K562 (cell line): ENCODE results near the gene CFAP20. TPM values are rescaled to one million over a fixed set of nuclear protein-coding genes. Genes with fewer than 3 reads are reported as not detected.

Experiments
- ATAC-seq: fragments of 200-7000 bp; cut with Tn5 transposase; 3 replicates; pipeline ENCODE4 v1.9.1; 2020; ENCODE audit warnings: moderate library complexity
- BruUV-seq: library from RNA; stranded (reverse); fragments of 400-500 nt; replicated peaks from 2 replicates; lab custom pipeline; 2021; lab: Mats Ljungman, UMichigan
- CTCF ChIA-PET: fragments of 300-600 bp; formaldehyde crosslinking; extraction: SDS; loops from one replicate; lab custom pipeline; 2021; ENCODE audit warnings: low intra/inter-chr PET ratio; lab: Yijun Ruan, JAX
- POLR2A ChIA-PET: fragments of 300-600, 350-650 bp; sonication (Branson Sonifier 250); formaldehyde crosslinking; extraction: SDS; loops from one replicate; lab custom pipeline; 2021; ENCODE audit warnings: antibody characterized with exemption, inconsistent platforms; lab: Yijun Ruan, JAX
- DNase-seq, 4 experiments: peaks; one replicate each; pipeline versions ENCODE4 v3.0.0 to v3.0.0-alpha.2; 2011 to 2018; ENCODE audit warnings: low spot score in 3 of 4, mixed read lengths in 3 of 4; ENCODE audit errors: extremely low read depth in 1 of 4
- FAIRE-seq: peaks from 2 replicates; lab custom pipeline; 2011; peaks lifted over from hg19 to GRCh38; lab: Jason Lieb, UNC
- H2AFZ ChIP-seq: 2 replicates; pipeline ENCODE4 v1.6.0; 2011; ENCODE audit warnings: low read depth, low read length, control low read depth, inconsistent platforms
- H3K27ac ChIP-seq: fragments of 200-600 bp; 3 replicates; pipeline ENCODE4 v1.8.0; 2011; ENCODE audit warnings: low read depth, mild to moderate bottlenecking, control low read depth, inconsistent platforms, low read length, moderate library complexity, mixed read lengths; ENCODE audit errors: extremely low read depth
- H3K27me3 ChIP-seq, 2 experiments: fragments of 300-600 bp in 1 of 2; 2 replicates in 1 of 2; 3 replicates in 1 of 2; pipeline versions ENCODE4 v1.6.0 to v1.8.0; 2011; ENCODE audit warnings: inconsistent platforms in 2 of 2, low read length in 2 of 2, mild to moderate bottlenecking in 1 of 2, mixed read lengths in 1 of 2, moderate library complexity in 1 of 2; ENCODE audit not compliant: control insufficient read depth in 2 of 2, insufficient read depth in 2 of 2
- H3K36me3 ChIP-seq: fragments of 300-600 bp; 3 replicates; pipeline ENCODE4 v1.8.0; 2011; ENCODE audit warnings: mild to moderate bottlenecking, low read length, inconsistent platforms; ENCODE audit not compliant: control insufficient read depth, insufficient read depth
- H3K4me1 ChIP-seq, 2 experiments: fragments of 200-600 bp in 1 of 2; replicated peaks in 1 of 2; 2 replicates in 1 of 2; 3 replicates in 1 of 2; pipeline versions ENCODE4 v1.5.1 to v1.8.0; 2011; ENCODE audit warnings: inconsistent platforms in 2 of 2, low read length in 2 of 2, mild to moderate bottlenecking in 1 of 2, mixed read lengths in 1 of 2, moderate library complexity in 1 of 2; ENCODE audit not compliant: control insufficient read depth in 2 of 2, insufficient read depth in 2 of 2
- H3K4me2 ChIP-seq: 2 replicates; pipeline ENCODE4 v1.6.1; 2011; ENCODE audit warnings: low read length, control low read depth, inconsistent platforms, mixed read lengths; ENCODE audit not compliant: insufficient read depth
- H3K4me3 ChIP-seq: fragments of 200-600 bp; sonication (generic), shearing (Covaris generic); 2 replicates; pipeline ENCODE4 v1.5.1; 2016; ENCODE audit warnings: control low read depth, inconsistent platforms
- H3K79me2 ChIP-seq: fragments of 200-600 bp; 3 replicates; pipeline ENCODE4 v1.8.0; 2011; ENCODE audit warnings: low read length, inconsistent platforms; ENCODE audit not compliant: control insufficient read depth, insufficient read depth
- H3K9ac ChIP-seq, 2 experiments: 2 replicates each; pipeline versions ENCODE4 v1.6.0 to v1.6.1; 2011; ENCODE audit warnings: low read depth in 2 of 2, low read length in 2 of 2, control low read depth in 1 of 2, inconsistent platforms in 1 of 2, mild to moderate bottlenecking in 1 of 2, mixed read lengths in 1 of 2; ENCODE audit not compliant: insufficient read depth in 1 of 2
- H3K9me1 ChIP-seq: one replicate; pipeline ENCODE4 v1.6.0; 2011; ENCODE audit warnings: inconsistent platforms, mild to moderate bottlenecking, low read length, moderate library complexity; ENCODE audit not compliant: control insufficient read depth, insufficient read depth
- H3K9me3 ChIP-seq: replicated peaks from 2 replicates; pipeline ENCODE4 v1.5.1; 2011; ENCODE audit warnings: low read depth, low read length, inconsistent platforms; ENCODE audit not compliant: control insufficient read depth, insufficient read depth
- H4K20me1 ChIP-seq: replicated peaks from 2 replicates; pipeline ENCODE4 v1.6.1; 2011; ENCODE audit warnings: low read length, inconsistent platforms, mixed read lengths; ENCODE audit not compliant: control insufficient read depth, insufficient read depth
- BRF2 ChIP-seq: IDR thresholded peaks from 3 replicates; pipeline ENCODE4 v1.6.1; 2011; ENCODE audit warnings: borderline replicate concordance, mild to moderate bottlenecking; ENCODE audit not compliant: insufficient read length, insufficient read depth
- CGGBP1 ChIP-seq: fragments of 250-450 bp; sonication (Bioruptor Pico); IDR thresholded peaks from 2 replicates; pipeline ENCODE4 v1.9.0; 2021; ENCODE audit warnings: mild to moderate bottlenecking
- ETS1 ChIP-seq: conservative IDR thresholded peaks from 2 replicates; pipeline ENCODE4 v1.6.1; 2011; ENCODE audit warnings: low read depth, mild to moderate bottlenecking, low read length; ENCODE audit not compliant: control insufficient read depth
- FOXP1 ChIP-seq: sonication (generic); formaldehyde crosslinking; IDR thresholded peaks from 2 replicates; pipeline ENCODE4 v1.8.0; 2022; ENCODE audit warnings: mild to moderate bottlenecking, missing genetic modification reagents
- MYC ChIP-seq, 2 experiments: fragments of 250-450 bp in 1 of 2; sonication (Bioruptor Pico) in 1 of 2; IDR thresholded peaks; 2 replicates each; pipeline versions ENCODE4 v1.5.1 to v1.6.1; 2012 to 2021; ENCODE audit warnings: low read depth in 2 of 2, borderline replicate concordance in 1 of 2, improper control_type of control experiment in 1 of 2, low read length in 1 of 2, mild to moderate bottlenecking in 1 of 2, moderate library complexity in 1 of 2
- NR2F6 ChIP-seq: fragments of 450-650 bp; formaldehyde crosslinking; IDR thresholded peaks from 2 replicates; pipeline ENCODE4 v1.4.0; 2020; ENCODE audit warnings: mild to moderate bottlenecking
- PCBP1 ChIP-seq: fragments of 200-400 bp; formaldehyde crosslinking; IDR thresholded peaks from 2 replicates; pipeline ENCODE4 v1.6.1; 2018; ENCODE audit warnings: mild to moderate bottlenecking, low read depth, low read length; ENCODE audit not compliant: poor library complexity, severe bottlenecking
- SFPQ ChIP-seq: fragments of 200-400 bp; formaldehyde crosslinking; IDR thresholded peaks from 2 replicates; pipeline ENCODE4 v1.6.1; 2017; ENCODE audit warnings: mild to moderate bottlenecking, low read depth, low read length, moderate library complexity
- WHSC1 ChIP-seq: IDR thresholded peaks from one replicate; pipeline ENCODE4 v1.6.1; 2012; ENCODE audit warnings: low read length, control low read depth, inconsistent platforms
- ZBTB49 ChIP-seq: sonication (generic); formaldehyde crosslinking; IDR thresholded peaks from 2 replicates; pipeline ENCODE4 v1.8.0; 2022; ENCODE audit warnings: missing genetic modification reagents, mild to moderate bottlenecking, borderline replicate concordance
- WGBS: fragments of 100-300 bp; shearing (Covaris generic); methylation state at CpG from one replicate; pipeline ENCODE4 v1.1.6; 2016; ENCODE audit warnings: low coverage, mixed read lengths; ENCODE audit not compliant: insufficient coverage; ENCODE audit errors: missing lambda C conversion rate; 5-methylcytosine and 5-hydroxymethylcytosine counted together
- in situ Hi-C: fragments of 300-500 bp; cut with MboI; formaldehyde crosslinking; loops from 4 replicates; pipeline ENCODE4 v1.15.0; 2018; ENCODE audit warnings: inconsistent platforms, mixed read lengths
- intact Hi-C: fragments of 100-400 bp; cut with micrococcal nuclease; formaldehyde crosslinking; loops from 2 replicates; pipeline ENCODE4 v1.14.2; 2022
- polyA plus RNA-seq, 8 experiments: library from polyadenylated mRNA; depleted of rRNA in 4 of 8; stranded (reverse) in 5 of 8; unstranded in 3 of 8; fragments of >200 nt; fragmentation: Nextera tagmentation in 2 of 8; fragmentation: Illumina TruSeq in 1 of 8; extraction: Ambion mirVana in 2 of 8; extraction: Trizol in 1 of 8; gene quantifications; 2 replicates each; pipeline versions ENCODE4 v1.2.1 to v1.2.3, GENCODE V29; 2011 to 2014; ENCODE audit warnings: inconsistent platforms in 1 of 8, missing spikeins in 1 of 8
- total RNA-seq, 7 experiments: library from RNA; depleted of rRNA in 6 of 7; stranded (reverse); fragments of >200 nt in 6 of 7; fragmentation: Illumina TruSeq in 2 of 7; extraction: Trizol in 2 of 7; gene quantifications; 2 replicates each; pipeline versions ENCODE4 v1.2.1 to v1.2.3, GENCODE V29; 2011 to 2021; ENCODE audit warnings: low replicate concordance in 1 of 7
- TF ChIP-seq, protein P1 (sequence below): sonication (generic); formaldehyde crosslinking; IDR thresholded peaks from 2 replicates; pipeline ENCODE4 v1.5.0; 2020; ENCODE audit warnings: missing genetic modification reagents
- TF ChIP-seq, protein P2 (sequence below): sonication (generic); formaldehyde crosslinking; IDR thresholded peaks from 2 replicates; pipeline ENCODE4 v1.8.0; 2022; ENCODE audit warnings: missing genetic modification reagents, mild to moderate bottlenecking, borderline replicate concordance

CFAP20 gene
- total and polyA plus RNA-seq, 9 of the 15 experiments (the other 6 are each of a cell fraction or from before 2014, with no cell fraction given): 20.5 to 90.5 (median 75.3) TPM

- FAIRE-seq: no peak
- Histone ChIP-seq H3K27me3 (peaks cover 10 to 28% of the 10 kb centered on the region in 2 experiments; a peak in 4 of 5 replicates), H2AFZ (no peak overlapping the region), H4K20me1 (no peaks in the 10 kb centered on the region), H3K4me1 (peaks cover 0 to 6% of the 10 kb centered on the region in 2 experiments; a peak in 2 of 5 replicates), H3K27ac (no peak overlapping the region), H3K36me3 (no peaks in the 10 kb centered on the region), H3K79me2 (no peaks in the 10 kb centered on the region), H3K9me3 (peaks cover 6% of the 10 kb centered on the region), H3K9ac (no peak overlapping the region), H3K4me3 (no peak overlapping the region), H3K9me1 (no peaks in the 10 kb centered on the region), H3K4me2 (no peak overlapping the region)
- POLR2A ChIA-PET: no interaction called here
- no peak for ATAC-seq
- BruUV-seq: no TSS peak
- in situ Hi-C loops (no loop called here), intact Hi-C loops (no loop called here)
- DNase-seq: no peak
- WGBS: 24% methylated on average over 6 of the region's 6 CpGs
- CTCF ChIA-PET: no interaction called here
- TF ChIP-seq PCBP1 (no peak), BRF2 (no peak), NR2F6 (no peak), ZBTB49 (no peak), ETS1 (no peak), SFPQ (no peak), FOXP1 (no peak), CGGBP1 (no peak), WHSC1 (no peak), MYC (IDR thresholded peaks at IDR 0.05; ENCODE audit: low read depth, low read length) (no peak), MYC (CRISPR knock-in tag; IDR thresholded peaks at IDR 0.05; ENCODE audit: borderline replicate concordance, low read depth) (no peak)
- TF ChIP-seq, protein P1, sequence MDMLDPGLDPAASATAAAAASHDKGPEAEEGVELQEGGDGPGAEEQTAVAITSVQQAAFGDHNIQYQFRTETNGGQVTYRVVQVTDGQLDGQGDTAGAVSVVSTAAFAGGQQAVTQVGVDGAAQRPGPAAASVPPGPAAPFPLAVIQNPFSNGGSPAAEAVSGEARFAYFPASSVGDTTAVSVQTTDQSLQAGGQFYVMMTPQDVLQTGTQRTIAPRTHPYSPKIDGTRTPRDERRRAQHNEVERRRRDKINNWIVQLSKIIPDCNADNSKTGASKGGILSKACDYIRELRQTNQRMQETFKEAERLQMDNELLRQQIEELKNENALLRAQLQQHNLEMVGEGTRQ (CRISPR knock-in tag): no peak
- TF ChIP-seq, protein P2, sequence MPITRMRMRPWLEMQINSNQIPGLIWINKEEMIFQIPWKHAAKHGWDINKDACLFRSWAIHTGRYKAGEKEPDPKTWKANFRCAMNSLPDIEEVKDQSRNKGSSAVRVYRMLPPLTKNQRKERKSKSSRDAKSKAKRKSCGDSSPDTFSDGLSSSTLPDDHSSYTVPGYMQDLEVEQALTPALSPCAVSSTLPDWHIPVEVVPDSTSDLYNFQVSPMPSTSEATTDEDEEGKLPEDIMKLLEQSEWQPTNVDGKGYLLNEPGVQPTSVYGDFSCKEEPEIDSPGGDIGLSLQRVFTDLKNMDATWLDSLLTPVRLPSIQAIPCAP (CRISPR knock-in tag): no peak
Measured at GRCh38 chr16:58084635-58085034, 44.5 kb downstream of the CFAP20 start.
